Psoas muscle (tissue), 8 donors: ENCODE measurements around the gene C1orf53. TPM values are rescaled to one million over a fixed set of nuclear protein-coding genes. Genes with fewer than 3 reads are reported as not detected.

Experiments used
- ATAC-seq, 4 donors: fragments of 200-7000 bp; cut with Tn5 transposase; one replicate each; pipeline ENCODE4 v1.9.1; 2020; ENCODE audit warnings: moderate library complexity in 3 of 4, mild to moderate bottlenecking in 2 of 4
- DNase-seq, 2 donors: peaks; one replicate each; pipeline ENCODE4 v3.0.0-alpha.2; 2020
- H3K27ac ChIP-seq: fragments of 200-600 bp; one replicate; pipeline ENCODE4 v1.8.0; 2022
- H3K27me3 ChIP-seq, 3 donors: fragments of 200-600 bp in 1 of 3; one replicate each; pipeline versions ENCODE4 v1.6.1 to v1.8.0; 2013 to 2022; ENCODE audit warnings: low read length in 2 of 3, mild to moderate bottlenecking in 2 of 3, moderate library complexity in 1 of 3; ENCODE audit not compliant: insufficient read depth in 3 of 3
- H3K36me3 ChIP-seq, 2 donors: fragments of 200-600 bp in 1 of 2; one replicate each; pipeline versions ENCODE4 v1.6.1 to v1.8.0; 2013 to 2022; ENCODE audit warnings: low read depth in 1 of 2, mild to moderate bottlenecking in 1 of 2, moderate library complexity in 1 of 2; ENCODE audit not compliant: insufficient read depth in 1 of 2
- H3K4me1 ChIP-seq: fragments of 200-600 bp; one replicate; pipeline ENCODE4 v1.8.0; 2022
- H3K4me3 ChIP-seq: fragments of 200-600 bp; one replicate; pipeline ENCODE4 v1.8.0; 2022; ENCODE audit warnings: mild to moderate bottlenecking
- H3K9me3 ChIP-seq: fragments of 200-600 bp; one replicate; pipeline ENCODE4 v1.8.0; 2022
- WGBS, 3 donors: extraction: QIAGEN DNeasy Blood & Tissue Kit; methylation state at CpG; one replicate each; pipeline versions ENCODE4 v1.1.6 to v1.1.7; 2013; 5-methylcytosine and 5-hydroxymethylcytosine counted together
- intact Hi-C, 2 donors: fragments of 100-400 bp; cut with DNase I; formaldehyde crosslinking; loops; one replicate each; pipeline versions ENCODE4 v1.11.0 to v1.14.2; 2022
- polyA plus RNA-seq, 3 donors: library from polyadenylated mRNA; stranded (reverse); fragments of 200-250 nt; gene quantifications; one replicate each; pipeline ENCODE4 v1.2.3, GENCODE V29; 2013
- total RNA-seq, 4 donors: library from RNA; stranded (reverse); fragmentation: NEBNext Ultra II Directional in 2 of 4; extraction: Animal tissue kit (Norgen Biotek cat#: 25700) in 2 of 4; gene quantifications; one replicate each; pipeline versions ENCODE4 v1.2.1 to v1.2.4, GENCODE V29; 2021 to 2023
- TF ChIP-seq, protein P1 (sequence below): fragments of 200-600 bp; IDR thresholded peaks from one replicate; pipeline ENCODE4 v1.8.0; 2022; ENCODE audit warnings: antibody characterized with exemption
- donor health status: healthy with polysubstance abuse.
- donor health status: DM: no; HTN: no; CAD: no; lungs with moderate emphysema.
- donor health status: Bipolar disorder and iron deficiency.
- donor health status: healthy.
- donor health status: DM: yes; HTN: yes; CAD: no.
- donor health status: DM: no; HTN: no; CAD: no.
- donor health status: DM: no; HTN: no; CAD: no.
- donor health status: DM: yes; HTN: yes; CAD: no.

C1orf53 gene
- total and polyA plus RNA-seq, 7 donors = 0.84 to 4.3 (median 2.5) TPM

DNA sequence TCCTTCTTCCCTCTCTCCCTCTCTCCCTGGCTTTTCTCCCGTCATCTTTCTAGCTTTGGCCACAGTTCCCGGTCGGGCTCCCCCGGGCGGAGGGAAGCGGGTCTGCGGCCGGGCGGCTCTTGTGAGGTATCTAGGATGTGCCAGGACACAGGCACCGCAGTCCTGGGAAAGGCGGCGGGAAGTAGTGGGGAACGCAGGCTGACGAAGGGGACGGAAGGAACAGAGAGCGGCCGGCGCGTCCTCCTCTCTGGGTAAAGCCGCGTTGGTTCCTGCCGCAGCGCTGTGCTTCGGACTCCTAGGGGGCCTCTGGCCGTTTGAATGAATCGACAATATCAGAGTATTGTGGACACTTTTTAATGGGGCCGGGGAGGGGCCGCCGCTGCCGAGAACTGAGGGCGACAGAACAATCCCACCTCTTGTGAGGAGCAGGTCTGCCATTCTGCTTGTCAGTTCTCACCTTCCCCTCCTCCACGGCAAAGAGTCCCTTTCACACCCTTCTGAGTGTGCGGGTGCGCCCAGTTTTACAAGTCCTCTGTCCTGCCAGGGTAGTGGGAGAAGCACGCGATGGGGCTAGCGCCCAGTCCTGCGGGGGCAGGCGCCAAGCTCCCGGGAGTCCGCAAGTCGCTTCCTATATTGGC is 13.6 kb downstream of the C1orf53 start:
- ATAC-seq (peak; percentile 46 to 72 (median 63)), DNase-seq (peak; percentile 61 to 81)
- Histone ChIP-seq H3K4me3 (peak overlapping the region; percentile 60), H3K9me3 (no peaks in the 10 kb centered on the region), H3K27ac (no peak overlapping the region), H3K27me3 (peaks cover 0 to 99% (median 74%) of the 10 kb centered on the region in 3 donors), H3K36me3 (no peaks in the 10 kb centered on the region), H3K4me1 (peaks cover 53% of the 10 kb centered on the region)
- TF ChIP-seq, protein P1, sequence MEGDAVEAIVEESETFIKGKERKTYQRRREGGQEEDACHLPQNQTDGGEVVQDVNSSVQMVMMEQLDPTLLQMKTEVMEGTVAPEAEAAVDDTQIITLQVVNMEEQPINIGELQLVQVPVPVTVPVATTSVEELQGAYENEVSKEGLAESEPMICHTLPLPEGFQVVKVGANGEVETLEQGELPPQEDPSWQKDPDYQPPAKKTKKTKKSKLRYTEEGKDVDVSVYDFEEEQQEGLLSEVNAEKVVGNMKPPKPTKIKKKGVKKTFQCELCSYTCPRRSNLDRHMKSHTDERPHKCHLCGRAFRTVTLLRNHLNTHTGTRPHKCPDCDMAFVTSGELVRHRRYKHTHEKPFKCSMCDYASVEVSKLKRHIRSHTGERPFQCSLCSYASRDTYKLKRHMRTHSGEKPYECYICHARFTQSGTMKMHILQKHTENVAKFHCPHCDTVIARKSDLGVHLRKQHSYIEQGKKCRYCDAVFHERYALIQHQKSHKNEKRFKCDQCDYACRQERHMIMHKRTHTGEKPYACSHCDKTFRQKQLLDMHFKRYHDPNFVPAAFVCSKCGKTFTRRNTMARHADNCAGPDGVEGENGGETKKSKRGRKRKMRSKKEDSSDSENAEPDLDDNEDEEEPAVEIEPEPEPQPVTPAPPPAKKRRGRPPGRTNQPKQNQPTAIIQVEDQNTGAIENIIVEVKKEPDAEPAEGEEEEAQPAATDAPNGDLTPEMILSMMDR = peak; percentile 37
- intact Hi-C loops = no loop called here
- 1 to 2% (median 2%) methylated on average over 38 to 42 of the region's 42 CpGs for WGBS, 3 donors

DNA sequence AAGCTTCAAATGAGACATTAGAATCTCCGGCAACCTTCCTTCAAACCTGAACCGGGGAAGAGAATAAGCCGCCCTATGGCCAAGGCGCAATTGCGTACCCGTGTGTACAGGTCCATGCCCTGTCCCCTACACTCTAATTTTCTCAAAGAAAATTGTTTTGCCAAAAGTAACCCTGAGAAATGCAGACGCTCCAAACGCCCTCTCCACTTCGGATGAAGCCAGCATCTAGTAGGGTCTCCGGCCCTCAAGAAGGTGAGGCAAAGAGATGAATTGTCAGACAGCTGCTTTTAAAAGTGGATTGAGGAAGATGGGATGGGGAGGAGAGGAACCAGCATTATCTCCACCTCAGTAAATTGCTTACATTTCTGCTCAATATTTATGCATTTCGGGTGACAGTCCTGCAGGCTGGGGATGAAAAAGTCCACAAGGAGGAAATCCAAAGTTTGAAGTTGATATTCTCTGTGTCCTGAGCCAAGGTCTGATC is 14.1 kb downstream of the C1orf53 start:
- Histone ChIP-seq H3K4me3 (peak overlapping the region; percentile 60), H3K27me3 (peaks cover 0 to 99% (median 73%) of the 10 kb centered on the region in 3 donors), H3K4me1 (peaks cover 47% of the 10 kb centered on the region), H3K9me3 (no peaks in the 10 kb centered on the region), H3K36me3 (no peaks in the 10 kb centered on the region), H3K27ac (no peak overlapping the region)
- no peak for DNase-seq
- WGBS, 3 donors = 8% methylated on average over 11 of the region's 11 CpGs
- TF ChIP-seq, protein P1 = no peak
- intact Hi-C loops = no loop called here
- ATAC-seq = no peak

DNA sequence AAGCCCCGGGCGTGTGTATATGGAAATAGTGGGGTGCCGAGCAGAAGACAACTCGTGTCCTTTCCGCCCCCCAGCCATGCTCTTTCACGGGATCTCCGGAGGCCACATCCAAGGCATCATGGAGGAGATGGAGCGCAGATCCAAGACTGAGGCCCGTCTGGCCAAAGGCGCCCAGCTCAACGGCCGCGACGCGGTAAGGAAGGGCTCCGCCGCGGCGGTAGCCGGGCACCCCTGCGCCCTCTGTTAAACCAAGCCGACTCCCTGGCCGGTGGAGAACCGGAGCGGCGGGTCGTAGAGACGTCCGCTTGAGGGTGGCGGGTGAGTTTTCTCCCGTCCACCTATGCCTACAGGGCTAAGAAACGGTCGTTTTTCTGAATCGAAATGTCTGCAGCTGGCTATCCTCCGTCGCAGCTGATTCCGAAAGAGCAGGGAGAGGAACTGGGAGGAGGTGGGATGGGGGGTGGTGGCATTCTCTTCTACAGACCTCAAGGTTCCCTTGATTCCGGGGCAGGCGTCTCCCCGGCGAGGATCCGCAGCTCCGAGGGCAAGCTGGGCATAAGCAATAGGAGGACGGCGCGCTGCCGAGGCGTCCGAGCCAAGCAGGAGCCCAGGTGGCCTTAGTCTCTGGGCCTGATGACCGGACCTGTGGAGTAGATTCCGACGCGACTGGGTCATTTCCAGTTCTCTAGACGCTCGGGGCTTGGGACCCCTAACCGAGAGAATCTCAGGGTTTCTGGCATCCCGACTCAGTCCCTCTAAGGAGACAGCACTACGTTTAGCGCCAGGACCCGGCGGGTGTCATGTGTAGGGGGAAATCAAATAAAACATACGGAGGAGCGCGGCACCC is 15.6 kb downstream of the C1orf53 start:
- H3K27ac ChIP-seq = no peak overlapping the region
- no peaks in the 10 kb centered on the region for H3K9me3 ChIP-seq
- H3K4me3 ChIP-seq = peak overlapping the region; percentile 60
- H3K36me3 ChIP-seq = no peaks in the 10 kb centered on the region
- intact Hi-C loops = no loop called here
- H3K27me3 ChIP-seq = peaks cover 0 to 94% (median 68%) of the 10 kb centered on the region in 3 donors
- H3K4me1 ChIP-seq = peaks cover 34% of the 10 kb centered on the region
- DNase-seq (no peak), ATAC-seq (peak in 3 of 4 donors; percentile 23 to 44 (median 38))
- 1 to 2% (median 2%) methylated on average over 64 of the region's 64 CpGs for WGBS, 3 donors
- TF ChIP-seq, protein P1 = no peak

DNA sequence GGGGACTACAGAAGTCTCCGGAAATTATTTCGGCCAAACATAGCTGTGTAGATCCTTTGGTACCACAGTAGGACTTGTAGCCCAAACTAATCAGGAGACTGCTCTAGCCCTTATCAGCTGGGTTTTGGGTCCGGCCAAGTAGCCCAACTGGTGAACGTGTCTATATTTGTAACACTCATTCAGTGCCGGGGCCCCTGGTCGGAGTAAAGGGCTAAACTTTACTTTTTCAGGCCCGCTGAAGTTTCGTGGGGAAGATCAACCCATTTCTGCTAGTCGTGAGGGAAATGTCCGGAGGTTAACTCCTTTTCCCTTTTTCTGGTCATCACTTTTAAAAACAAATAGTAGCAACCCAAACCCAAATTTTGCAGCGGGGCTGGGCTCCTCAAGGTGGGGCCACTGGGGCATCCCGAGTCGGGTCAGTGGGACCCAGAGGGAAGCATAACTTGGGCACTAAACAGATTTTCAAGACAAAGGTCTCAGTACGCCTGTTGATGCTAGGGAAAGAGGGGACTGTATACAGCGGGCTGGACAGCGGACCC is 16.4 kb downstream of the C1orf53 start:
- Histone ChIP-seq H3K9me3 (no peaks in the 10 kb centered on the region), H3K27me3 (peaks cover 0 to 87% (median 60%) of the 10 kb centered on the region in 3 donors), H3K4me1 (peaks cover 26% of the 10 kb centered on the region), H3K36me3 (no peaks in the 10 kb centered on the region), H3K4me3 (no peak overlapping the region), H3K27ac (no peak overlapping the region)
- WGBS, 3 donors = 10 to 12% (median 12%) methylated on average over 16 of the region's 16 CpGs
- no peak for ATAC-seq
- DNase-seq = no peak
- TF ChIP-seq, protein P1 = no peak
- intact Hi-C loops = no loop called here
